ENCODE measurements around the gene HYCC1.
"Not testable (repeated sequence)": the region's sequence is repeated elsewhere in the genome, so short reads cannot be mapped to it uniquely, and the experiment has no call there.

Gene HYCC1

GRCh38 chr7:22983257-22983855 is 30.6 kb downstream of the HYCC1 start:
- DNase-seq, result no peak

DNA sequence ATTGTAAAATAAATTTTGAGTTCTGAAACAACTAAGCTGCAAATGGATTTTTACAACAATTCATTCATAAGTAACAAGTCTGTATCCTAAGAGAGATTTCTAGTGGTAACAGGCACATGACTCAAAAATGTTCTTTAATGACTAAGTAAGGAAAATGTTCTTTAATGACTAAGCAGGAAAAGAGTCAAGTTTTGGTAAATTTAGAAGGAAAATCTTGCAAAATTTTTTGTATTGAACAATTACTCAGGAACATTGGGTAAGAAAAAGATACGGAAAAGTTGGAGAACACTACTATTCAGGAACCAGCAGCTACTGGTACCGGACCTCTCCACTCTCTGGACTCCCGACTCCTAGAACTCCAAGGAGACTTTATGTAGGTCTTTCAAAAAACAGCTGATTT is 33.5 kb downstream of the HYCC1 start:
- DNase-seq, result no peak

- no peak for DNase-seq
Observed at GRCh38 chr7:22979861-22980260, 34.1 kb downstream of the HYCC1 start.

- no peak for DNase-seq
Observed at GRCh38 chr7:22979251-22979650, 34.7 kb downstream of the HYCC1 start.

DNA sequence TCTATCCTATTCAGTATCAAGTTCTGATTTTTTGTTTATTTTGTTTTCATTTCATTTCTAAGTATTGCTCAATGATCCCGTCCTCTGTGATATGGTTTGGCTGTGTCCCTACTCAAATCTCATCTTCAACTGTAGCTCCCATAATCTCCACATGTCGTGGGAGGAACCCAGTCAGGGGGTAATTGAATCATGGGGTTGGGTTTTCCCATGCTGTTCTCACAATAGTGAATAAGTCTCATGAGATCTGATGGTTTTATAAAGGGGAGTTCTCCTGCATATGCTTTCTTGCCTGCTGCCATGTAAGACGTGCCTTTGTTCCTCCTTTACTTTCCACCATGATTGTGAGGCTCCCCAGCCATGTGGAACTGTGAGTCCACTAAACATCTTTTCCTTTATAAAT is 39.3 kb downstream of the HYCC1 start:
- DNase-seq, result not testable (repeated sequence)

- DNase-seq, result no peak
Observed at GRCh38 chr7:22972207-22972606, 41.7 kb downstream of the HYCC1 start.

GRCh38 chr7:22969010-22969431 is 44.9 kb downstream of the HYCC1 start:
- DNase-seq, result no peak
